ENCODE data around the gene PCYT1A.

DNA sequence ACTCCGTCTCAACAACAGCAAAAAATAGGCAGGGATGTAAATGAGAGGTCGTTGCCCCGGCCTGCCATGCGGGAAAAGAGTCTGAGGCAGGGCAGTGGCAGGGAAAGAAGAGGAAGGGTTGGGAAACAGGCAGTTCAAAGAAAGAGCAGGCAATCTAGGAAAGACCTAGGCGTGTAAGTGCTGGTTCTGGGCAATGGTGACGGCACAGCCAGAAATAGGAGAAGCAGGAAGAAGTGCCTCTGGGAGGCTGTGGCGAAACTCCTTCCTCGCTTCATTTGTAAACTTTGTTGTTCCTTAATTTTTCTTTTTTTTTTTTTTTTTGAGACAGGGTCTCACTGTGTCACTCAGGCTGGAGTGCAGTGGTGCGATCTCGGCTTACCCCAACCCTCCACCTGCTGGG lies 66.9 kb downstream of the PCYT1A start:
- TF ChIP-seq, protein P1, sequence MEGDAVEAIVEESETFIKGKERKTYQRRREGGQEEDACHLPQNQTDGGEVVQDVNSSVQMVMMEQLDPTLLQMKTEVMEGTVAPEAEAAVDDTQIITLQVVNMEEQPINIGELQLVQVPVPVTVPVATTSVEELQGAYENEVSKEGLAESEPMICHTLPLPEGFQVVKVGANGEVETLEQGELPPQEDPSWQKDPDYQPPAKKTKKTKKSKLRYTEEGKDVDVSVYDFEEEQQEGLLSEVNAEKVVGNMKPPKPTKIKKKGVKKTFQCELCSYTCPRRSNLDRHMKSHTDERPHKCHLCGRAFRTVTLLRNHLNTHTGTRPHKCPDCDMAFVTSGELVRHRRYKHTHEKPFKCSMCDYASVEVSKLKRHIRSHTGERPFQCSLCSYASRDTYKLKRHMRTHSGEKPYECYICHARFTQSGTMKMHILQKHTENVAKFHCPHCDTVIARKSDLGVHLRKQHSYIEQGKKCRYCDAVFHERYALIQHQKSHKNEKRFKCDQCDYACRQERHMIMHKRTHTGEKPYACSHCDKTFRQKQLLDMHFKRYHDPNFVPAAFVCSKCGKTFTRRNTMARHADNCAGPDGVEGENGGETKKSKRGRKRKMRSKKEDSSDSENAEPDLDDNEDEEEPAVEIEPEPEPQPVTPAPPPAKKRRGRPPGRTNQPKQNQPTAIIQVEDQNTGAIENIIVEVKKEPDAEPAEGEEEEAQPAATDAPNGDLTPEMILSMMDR (IDR thresholded peaks at IDR 0.05), result no peak
- no peak for TF ChIP-seq POLR2AphosphoS5 (IDR thresholded peaks at IDR 0.05)
- no peak for TF ChIP-seq POLR2A (IDR thresholded peaks at IDR 0.05)

Data from breast epithelium (tissue), 3 donors.